HG03066 (cell line): ENCODE results near the gene CHRNA4.
"Not testable (repeated sequence)": the region's sequence is repeated elsewhere in the genome, so short reads cannot be mapped to it uniquely, and the experiment has no call there.

Experiments used
- ATAC-seq: cut with Tn5 transposase; IDR thresholded peaks from one replicate; pipeline ENCODE4 v1.9.1; 2021; ENCODE audit warnings: low read depth; ENCODE audit not compliant: unreplicated experiment

CHRNA4 gene

DNA sequence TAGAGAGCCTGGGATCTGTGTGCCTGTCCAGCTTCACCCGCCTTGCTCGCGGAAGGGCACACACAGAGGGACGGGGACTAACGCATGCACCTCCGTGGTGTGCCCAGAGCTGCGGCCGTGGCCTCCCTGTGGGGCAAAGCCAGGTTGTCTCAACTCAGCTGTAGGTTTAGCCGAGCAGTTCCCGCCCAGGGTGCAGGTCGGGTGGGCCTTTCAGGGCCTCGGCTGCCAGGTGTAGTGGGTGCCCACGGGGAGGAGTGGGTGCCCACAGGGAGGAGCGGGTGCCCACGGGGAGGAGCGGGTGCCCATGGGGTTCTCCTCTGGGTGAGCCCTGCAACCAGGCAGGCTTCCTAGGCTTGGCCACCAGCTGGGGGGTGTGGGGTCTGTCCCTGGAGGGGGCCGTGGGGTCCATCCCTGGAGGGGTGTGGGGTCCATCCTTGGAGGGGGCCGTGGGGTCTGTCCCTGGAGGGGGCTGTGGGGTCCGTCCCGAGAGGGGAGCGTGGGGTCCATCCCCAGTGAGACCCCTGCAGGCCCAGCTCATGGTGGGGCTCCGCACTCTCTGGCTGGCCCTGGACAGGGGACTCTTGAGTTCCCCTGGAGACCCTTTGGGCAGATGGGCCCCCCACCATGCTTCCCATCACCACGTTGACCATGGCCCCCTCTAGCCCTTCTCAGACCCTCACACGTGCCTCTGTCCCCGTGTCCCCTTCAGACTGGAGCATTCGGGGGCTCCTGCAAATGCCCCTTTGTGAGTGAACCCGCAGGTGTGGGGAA, 37.8 kb upstream of the CHRNA4 start:
- ATAC-seq, result no peak

DNA sequence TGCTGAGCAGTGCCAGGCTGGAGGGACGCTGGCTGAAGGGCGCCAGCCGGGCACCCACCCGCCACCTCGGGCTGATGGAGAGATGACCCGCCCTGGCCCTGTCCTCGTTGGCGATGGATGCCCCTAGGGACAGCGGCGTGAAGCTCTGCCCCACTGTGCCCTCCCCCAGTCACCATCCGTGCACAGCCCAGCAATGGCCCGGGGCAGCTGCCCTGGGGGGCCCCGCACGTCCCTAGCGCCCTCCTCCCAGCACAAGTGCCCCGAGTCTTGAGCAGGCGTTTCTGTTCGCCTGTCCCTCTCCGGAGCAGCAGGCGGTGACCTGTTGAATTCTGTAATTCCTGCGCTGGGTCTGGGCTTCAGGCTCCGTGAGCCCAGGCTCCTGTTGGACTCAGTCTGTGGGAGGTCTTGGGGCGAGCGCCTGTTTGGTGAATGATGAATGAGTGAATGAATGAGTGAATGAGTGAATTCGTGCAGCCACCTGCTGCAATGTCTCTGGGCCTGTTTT, 36.8 kb upstream of the CHRNA4 start:
- ATAC-seq, result no peak

DNA sequence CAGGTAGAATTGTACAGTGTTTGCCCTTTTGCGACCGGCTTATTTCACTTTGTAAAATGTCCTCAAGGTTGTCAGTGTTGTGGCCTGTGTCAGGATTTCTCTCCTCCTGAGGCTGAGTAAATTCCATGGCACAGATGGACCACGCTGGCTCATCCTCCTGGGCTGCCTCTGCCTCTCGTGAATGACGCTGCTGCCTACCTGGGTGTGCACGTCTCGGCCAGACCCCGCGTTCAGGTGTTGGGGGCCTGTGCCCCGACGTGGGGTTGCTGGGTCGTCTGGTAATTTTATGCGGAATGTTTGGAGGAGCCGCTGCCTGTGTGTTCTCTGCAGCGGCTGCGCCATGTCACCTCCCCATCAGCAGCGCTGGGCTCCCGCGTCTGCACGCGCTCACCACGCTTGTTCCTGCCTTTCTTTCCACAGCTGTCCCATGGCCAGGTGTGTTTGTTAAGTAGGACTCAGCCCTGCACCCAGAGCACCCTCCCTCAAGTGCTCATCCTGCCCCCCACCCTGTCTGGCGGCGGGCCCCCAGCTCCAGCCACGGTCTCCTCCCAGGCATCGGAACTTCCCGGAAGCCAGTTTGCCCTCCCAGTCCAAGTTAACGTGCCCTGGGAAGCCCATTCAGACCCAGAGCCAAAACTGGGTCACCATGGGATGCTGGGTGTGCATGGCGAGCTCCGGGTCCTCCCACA, 36.1 kb upstream of the CHRNA4 start:
- ATAC-seq, result no peak

DNA sequence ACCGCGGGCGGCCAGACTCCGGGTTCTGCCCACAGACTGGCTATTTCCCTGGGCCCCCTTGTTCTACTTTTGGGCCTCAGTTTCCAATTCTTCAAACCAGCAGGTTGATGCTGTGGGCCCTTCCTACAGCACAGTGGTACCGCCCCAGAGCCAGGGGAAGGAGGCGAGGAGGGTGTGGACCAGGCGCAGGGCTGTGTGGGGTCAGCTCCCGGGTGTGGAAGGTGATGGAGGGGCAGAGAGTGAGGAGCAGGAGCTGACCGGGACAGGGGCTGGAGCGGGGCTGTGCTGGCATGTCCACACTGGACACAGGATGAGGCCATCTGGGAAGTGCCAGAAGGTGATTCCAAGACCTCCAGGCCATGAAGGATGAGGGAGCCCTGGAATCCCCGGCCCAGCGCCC, 35.2 kb upstream of the CHRNA4 start:
- ATAC-seq, result no peak

DNA sequence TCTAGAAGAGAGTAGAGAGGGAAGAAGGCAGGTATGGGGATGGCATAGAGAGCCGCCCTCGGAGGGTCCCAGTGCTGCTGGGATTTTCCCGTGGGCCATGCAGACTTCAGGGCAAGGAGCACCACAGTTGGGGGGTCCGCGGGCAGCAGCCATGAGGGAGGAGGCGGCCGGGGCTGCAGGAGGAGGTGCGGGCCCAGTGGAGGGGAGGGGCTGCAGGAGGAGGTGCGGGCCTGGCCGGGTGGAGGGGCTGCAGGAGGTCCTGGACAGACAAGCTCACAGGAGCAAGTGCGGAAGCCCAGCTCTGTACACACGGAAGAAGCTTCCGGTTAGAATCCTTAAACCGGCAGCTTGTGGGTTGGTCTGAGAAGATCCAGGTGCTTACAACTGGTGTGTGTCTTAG, 34.6 kb upstream of the CHRNA4 start:
- no peak for ATAC-seq

DNA sequence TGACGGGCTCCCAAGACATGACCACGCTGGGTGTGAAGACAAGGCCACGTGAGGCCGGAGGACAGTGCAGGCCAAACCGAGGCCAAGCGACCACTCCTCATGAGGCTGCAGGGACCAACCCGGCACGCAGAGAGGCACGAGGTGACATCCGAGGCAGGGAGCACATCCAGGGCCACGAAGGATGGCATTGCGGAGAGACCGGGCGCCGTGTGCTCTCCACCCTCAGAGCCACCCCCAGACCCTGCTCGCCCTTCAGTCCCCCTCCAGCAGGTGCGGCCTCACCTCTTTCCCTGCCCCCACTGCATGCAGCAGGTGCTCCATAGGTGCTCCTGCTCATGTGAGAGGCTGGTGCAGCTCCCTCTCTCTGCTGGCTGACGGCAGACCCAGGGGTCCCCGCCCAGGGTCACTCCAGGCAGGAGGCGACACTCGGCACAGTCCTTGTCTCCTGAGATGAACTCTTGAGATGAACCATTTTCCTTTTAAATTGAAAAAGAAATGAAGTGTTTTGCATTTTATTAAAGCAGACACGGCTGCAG, 33.8 kb upstream of the CHRNA4 start:
- no peak for ATAC-seq

DNA sequence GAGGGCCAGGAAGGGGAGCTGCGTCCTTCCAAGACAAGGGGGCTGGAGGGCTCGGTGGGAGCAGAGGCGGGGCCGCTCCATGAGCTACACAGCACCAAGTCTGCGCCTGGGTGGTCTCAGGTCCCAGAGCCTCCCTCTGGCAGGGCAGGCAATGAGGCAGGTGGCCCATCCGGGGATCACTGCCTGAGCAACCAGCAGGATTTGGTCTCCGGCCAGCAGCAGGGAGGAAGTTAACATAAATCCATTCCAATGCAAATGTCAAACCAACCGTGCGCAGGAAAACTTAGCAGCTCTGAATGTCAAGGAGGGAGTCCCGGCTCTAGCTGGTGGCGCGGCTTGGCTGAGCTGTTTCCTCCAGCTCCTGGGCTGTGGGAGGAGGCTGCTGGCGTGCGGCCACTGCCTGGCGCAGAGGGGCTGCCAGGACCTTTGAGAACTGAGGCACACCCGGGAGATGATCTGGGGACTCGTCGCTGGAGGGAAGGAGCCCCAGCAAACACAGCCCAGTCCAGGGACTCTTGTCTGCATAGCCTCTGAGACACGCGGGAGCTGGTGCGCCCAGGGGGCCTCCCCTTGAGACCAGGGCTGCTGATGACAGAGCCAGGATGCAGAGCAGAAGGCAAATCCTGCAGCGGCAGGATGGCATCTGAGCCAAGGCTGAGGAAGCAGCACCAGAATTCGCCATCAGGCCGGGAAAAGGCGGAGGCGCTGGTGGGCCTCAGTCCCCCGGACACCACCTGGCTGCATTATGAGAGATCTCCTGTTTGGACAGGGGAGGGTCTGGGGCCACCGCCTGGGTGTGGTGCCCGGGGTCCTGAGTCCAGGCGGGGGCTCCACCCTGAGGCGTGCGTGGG, 33.1 kb upstream of the CHRNA4 start:
- ATAC-seq, result no peak

DNA sequence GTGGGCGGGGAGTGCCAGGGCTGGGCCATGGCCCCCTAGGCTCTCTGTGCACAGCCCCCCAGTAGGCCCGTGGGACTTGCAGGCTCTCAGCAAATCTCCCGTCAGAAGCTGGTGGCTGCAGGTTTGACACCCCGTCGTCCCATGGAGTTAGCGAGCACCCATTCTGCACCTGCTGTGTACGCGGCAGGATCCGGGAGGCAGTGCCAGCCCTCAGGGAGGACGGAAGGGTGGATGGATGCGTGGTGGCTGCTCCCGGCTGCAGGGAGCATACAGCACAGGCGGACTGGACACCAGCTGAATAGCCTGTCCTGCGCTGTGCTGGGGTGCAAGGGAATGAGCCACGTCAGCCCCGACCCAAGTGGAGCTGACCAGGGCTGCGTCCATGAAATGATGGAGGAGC, 32.4 kb upstream of the CHRNA4 start:
- no peak for ATAC-seq

DNA sequence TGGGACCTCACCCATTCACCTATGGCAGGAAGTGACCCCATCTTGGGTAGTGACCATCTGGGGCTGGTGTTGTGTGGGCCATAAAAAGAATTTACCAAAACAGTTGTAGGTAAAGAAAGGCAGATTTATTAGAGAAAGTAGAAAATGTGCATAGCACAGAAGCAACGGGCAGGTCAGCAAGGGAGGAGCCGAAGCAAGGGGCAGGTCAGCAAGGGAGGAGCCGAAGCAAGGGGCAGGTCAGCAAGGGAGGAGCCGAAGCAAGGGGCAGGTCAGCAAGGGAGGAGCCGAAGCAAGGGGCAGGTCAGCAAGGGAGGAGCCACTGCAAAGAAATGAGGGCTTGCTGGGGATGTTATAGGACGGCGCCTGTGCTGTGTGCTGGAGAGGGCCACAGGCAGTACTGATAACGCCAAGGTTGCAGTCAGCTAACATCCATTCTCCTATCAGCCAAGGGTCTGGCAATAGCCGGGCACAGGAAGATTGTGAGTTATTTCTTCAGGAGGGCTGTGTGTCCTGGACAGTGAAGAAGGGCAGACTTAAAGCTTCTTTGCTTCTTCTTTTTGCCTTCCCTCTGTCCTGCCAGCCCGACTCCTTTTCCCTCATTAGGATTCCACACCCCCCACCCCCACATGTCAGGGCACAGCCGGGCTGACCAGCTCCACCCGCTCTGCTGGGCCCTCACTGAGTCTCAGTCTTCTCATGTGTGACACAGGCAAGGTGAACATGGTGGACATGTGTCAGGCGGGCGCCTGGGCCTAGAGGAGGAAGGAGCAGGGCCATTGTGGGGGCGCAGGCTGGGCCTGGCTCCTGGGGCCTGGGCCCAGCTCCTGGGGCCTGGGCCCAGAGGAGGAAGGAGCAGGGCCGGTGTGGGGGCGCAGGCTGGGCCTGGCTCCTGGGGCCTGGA, 31.6 kb upstream of the CHRNA4 start:
- ATAC-seq, result no peak

DNA sequence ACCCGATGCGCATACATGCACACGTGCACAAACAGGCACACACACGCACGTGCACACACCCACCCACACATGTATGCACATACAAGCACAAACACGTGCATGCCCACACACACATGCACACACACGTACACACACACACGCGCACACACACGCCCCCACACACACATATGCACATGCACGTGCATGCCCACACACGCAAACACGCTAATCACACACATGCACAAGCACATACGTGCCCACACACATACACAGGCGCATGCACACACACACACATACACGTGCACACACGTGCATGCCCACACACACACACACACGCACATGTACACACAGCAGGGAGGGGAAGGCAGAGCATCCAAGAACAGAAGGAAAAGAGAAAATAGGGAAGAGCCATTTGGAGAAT, 26.8 kb upstream of the CHRNA4 start:
- ATAC-seq, result no peak

DNA sequence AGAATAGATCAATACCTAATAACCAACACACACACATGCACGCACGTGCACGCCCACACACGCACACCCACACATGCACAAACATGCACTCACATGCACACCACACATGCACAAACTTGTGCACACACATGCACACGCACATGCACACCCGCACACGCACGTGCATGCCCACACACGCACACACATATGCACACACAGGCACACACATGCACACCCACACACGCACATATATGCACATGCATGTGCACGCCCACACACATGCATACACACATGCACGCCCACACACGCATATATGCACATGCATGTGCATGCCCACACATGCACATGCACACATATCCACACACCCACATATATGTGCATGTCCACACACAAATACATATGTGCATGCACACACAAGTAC, 26.2 kb upstream of the CHRNA4 start:
- ATAC-seq, result no peak

DNA sequence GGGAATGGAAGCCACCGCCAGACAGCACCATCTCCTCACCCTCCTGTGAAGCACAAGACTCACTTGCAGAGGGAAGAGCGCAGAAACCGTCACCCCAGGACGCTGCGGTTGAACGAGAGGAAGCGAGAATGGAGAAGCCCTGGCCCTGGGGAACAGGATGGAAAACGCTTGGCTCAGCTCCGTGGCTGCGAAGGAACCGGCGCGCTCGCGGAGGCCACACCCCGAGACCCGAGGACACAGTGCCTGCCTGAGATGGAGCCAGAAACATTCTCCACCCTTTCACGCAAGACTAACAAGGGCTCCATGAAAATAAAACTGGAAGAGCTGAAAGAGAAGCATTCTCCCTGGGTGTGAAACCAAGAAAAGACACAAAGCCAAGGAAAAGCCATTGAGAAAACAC, 25.3 kb upstream of the CHRNA4 start:
- ATAC-seq, result no peak

DNA sequence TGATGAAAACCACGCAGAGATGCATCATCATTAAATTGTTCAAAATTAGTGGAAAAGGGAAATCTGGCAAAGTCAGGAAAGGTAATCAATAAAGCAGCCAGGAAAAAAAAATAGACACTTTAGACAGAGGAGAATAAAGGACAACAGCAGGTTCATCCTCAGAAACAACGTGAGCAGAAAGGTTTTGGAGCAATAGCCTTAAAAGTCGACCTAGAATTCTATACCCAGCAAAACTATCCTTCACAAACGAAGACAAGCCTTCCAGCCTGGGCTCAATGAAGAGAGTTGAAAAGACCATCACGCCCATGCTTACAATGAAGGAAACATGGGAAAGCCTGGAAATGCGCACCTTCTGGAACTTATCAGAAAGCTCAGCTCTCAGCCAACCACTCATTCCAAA, 24.7 kb upstream of the CHRNA4 start:
- no peak for ATAC-seq

DNA sequence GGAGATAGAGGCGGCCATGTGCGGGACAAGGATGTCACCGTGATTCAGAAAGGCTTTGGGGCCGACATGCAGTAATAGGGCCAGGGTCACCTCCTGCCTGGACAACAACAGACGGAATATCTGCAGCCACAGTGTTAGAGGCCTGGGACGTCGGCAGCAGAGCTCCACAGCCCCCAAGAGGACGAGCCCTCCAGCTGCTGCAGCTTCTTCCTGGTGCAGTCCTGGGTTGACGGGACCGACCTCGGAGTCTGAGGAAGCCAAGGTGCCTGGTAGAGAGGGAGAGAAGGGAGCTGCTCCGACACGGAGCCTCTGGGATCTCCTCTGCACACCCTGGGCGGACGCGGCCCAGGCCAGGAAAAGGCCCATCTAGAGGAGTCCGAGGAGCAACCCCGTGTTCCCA, 23.2 kb upstream of the CHRNA4 start:
- ATAC-seq, result no peak

DNA sequence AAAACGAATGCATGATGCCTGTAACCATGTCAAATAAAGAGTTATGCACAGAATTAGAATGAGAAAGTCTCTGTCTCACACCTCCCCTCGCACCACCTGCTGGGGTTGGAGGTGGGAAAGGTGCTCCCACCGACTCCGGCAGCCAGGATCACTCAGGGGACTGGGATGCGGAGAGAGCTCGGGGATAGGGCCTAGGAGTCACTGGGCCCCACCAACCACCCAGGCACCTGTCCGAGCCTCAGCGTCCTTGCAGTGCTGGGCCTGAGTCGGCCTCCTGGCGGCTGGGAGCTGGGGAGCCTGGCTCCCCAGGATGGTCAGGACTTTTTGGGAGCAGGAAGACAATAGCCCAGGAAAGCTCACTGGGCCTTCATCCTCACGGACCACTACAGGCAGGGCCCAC, 22.4 kb upstream of the CHRNA4 start:
- ATAC-seq, result no peak

DNA sequence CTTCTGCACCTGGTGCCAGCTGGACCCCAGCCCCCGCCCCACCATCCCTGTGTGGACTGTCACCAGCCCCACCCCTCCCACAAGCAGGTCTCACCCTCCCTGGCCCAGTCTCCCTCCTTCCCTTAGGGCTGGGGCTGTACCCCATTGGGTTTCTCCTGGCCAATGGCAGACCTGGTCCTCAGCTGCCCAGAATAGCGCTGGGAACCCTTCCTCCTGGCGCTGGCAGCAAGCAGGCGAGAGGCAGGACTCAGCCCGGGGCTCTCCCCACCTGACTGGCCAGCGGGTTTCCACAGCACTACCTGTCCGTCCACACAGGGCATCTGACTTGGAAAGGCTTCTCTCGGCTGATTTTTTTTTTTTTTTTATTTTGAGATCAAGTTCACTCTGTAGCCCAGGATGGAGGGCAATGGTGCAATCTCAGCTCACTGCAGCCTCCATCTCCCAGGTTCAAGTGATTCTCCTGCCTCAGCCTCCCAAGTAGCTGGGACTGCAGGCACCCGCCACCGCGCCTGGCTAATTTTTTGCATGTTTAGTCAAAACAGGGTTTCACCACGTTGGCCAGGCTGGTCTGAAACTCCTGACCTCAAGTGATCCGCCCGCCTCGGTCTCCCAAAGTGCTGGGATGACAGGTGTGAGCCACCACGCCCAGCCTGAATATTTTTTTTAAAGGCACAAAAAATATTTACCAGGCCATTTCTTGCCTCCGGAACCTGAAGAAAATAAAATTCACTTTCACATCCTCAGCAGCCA, 21.6 kb upstream of the CHRNA4 start:
- ATAC-seq, result no peak

DNA sequence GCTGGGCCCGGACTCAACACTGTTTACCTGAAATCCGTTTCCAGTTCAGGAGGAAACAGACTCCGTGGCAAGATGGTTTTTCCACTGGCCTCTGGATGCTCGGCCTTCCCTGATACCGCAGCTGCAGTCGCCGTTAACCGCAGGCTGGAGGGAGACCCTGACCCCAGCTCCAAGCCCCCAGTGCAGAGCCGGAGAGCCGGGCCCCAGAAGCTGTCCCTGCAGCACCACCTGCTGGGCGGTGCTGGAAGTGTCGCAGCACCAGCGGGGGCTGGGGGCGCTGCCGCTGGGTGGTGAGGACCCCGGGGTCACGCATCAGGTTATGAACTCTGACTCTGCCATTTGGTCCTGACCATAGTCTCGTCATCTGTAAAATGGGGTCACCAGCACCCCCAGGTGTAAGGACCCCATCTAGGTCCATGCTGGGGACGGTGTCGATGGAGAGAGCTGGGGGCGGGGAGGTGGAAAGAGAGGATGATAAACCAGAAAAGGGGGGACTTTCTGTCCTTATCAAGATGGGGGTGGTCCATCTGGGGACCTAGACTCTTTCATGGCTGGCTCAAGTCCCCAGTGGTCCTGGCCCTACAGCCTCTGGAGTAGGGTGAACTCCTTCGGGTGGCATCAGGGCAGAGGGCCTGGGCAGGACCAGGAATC, 20.8 kb upstream of the CHRNA4 start:
- ATAC-seq, result no peak

DNA sequence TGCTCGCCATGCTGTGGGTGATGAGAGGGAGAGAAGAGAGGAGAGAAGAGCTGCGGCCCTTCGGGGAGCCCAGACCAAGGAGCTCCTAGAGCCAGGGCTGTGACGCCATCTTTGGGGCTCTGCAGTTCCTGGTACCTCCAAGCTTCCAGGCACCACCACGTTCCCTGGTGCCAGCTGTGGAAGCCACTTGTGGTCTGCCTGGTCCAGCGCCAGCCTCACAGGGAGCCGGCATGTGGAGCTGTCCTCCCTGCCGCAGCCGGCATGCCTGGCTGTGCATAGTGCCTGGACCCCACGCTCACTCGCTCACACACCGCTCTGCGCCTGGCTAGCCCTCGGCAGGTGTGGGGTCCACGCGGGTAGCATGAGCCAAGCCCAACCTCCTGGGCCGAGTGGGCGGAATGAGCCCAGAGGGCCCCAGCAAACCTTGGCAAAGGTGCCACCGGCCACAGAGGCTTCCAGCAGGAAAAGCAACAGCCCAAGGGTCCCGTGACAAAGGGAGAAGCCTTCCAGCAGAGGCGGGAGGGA, 19.3 kb upstream of the CHRNA4 start:
- no peak for ATAC-seq

DNA sequence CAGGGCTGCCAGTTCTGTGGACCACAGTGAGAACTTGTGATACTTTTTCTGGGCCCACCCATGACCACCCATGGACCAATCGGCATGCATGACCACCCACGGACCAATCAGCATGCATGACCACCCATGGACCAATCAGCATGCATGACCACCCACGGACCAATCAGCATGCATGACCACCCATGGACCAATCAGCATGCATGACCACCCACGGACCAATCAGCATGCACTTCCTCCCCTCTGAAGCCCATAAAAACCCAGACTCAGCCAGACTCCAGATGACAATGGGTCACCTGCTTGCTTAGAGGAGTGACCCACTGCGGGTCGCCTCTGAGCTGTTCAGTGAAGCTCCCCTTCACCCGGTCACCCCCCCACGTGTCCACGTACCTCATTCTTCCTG, 18.7 kb upstream of the CHRNA4 start:
- ATAC-seq, result not testable (repeated sequence)
